GM18870 (cell line): ENCODE measurements around the gene NSL1.
"Not testable (repeated sequence)": the region's sequence is repeated elsewhere in the genome, so short reads cannot be mapped to it uniquely, and the experiment has no call there.

Experiments used
- ATAC-seq: cut with Tn5 transposase; IDR thresholded peaks from one replicate; pipeline ENCODE4 v1.9.1; 2021; ENCODE audit warnings: moderate library complexity; ENCODE audit not compliant: unreplicated experiment

The NSL1 gene

DNA sequence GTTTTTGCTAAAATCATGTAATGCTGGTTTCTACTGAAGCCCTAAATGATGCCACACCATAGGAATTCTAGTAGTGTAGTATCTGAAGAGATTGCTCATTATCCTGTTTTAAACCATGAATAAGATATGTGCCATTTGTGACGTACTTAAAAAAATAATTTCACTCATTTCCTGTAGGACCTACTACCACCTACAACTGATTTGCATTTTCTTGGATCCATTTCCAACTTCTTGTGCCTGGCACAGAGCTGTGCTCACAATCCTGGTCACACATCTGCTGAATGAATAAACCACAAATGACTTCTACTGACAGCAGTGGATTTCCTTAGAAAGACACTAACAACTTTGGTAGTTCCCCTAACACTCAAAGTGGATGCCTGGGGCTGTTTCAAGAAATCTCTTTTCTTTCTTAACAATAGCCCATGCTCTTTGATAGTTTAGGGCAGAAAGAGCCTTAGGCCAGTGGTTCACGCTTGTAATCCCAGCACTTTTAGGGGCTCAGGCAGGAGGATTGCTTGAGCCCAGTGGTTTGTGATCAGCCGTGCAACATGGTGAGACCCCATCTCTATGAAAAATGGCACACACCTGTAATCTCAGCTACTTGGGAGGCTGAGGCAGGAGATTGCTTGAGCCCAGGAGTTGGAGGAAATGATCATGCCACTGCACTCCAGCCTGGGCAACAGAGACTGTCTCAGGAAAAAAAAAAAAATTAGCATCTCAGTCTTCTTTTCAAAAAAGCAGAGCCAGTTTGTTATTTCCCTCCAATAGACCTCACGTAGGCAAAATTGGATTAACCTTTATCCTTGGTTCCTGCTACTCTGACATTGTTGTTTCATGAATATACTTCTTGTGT lies 78.9 kb downstream of the NSL1 start:
- ATAC-seq, result no peak

DNA sequence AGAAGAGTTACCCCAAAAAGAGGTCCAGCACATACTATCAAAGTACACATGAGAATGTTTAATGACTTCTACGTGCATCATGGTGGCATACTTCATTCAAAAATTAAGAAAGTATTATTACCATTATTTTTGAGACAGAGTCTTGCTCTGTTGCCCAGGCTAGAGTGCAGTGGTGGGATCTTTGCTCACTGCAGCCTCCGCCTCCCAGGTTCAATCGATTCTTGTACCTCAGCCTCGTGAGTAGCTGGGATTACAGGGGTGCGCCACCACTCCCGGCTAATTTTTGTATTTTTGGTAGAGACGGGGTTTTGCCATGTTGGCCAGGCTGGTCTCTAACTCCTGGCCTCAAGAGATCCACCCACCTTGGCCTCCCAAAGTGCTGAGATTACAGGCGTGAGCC lies 79.6 kb downstream of the NSL1 start:
- ATAC-seq, result not testable (repeated sequence)

DNA sequence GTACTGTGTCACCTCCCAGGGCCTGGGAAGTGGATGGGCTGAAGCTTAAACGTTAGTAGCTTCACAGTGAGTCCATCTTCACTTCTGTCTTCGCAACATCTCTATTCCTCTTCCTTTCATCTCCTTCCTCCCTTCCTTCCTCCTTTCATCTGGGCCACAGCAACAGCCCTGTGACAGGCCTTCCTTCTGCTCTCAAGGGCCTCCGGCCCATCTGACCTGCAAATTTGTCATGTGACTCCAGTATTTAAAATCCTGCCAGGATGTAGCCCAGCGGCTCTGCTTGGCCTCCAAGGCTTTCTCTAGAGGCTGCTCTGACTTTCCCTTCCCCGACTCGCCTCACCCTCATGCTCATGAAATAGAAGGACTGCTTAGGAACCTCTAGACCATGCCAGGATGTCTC lies 81.0 kb downstream of the NSL1 start:
- ATAC-seq, result no peak

DNA sequence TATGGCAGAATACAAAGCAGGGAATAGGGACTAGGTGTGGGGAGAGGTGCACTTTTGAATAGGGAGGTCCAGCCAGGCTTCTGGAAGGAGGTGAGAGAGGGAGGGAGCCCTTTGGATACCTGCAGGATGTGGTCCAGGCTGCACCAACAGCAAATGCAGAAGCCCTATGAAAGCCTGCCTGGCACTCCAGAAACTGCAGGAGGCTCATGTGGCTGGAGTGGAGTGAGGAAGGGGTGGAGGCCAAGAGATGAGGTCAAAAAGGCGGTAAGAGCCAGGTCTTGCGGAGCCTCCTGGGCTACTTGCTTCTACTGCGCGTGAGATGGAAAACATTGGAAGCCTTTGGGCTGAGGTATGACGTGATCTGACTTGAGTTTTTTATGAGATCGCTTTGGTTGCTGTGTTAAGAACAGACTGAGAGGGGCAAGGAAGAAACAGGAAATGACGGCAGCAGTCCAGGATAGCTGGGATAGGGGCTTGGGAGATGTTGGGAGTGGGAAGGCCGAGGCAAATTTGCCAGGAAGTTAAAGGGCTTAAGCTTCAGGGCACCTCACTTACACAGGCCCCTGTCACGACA lies 87.5 kb downstream of the NSL1 start:
- ATAC-seq, result no peak

DNA sequence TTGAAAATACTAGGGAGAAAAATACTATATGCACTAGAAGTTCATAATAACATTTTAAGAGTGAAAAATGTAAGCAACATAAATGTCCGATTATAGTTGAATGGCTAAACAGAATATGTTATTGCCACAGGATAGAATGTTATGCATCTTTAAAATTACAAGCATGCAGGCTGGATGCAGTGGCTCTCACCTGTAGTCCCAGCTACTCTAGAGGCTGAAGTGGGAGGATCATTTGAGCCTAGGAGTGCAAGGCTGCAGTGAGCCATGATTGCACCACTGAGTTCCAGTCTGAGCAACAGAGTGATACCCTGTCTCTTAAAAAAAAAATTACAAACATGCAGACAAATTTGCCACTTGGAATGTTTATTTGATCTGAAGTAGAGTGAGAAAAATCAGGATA lies 88.9 kb downstream of the NSL1 start:
- ATAC-seq, result no peak

DNA sequence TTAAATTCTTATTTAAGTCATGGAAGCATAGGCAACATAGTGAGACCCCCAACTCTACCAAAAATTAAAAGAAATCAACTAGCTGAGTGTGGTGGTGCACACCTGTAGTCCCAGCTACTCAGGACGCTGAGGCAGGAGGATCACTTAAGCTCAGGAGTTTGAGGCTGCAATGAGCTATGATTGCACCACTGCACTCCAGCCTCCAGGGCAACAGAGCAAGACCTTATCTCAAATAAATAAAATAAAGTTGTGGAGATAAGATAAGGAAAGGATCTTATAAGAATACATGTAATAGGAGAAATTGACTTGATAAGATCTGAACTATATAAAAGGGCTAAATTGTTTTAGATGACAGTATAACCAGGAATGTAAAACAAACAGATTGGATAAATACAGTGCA lies 89.7 kb downstream of the NSL1 start:
- no peak for ATAC-seq

DNA sequence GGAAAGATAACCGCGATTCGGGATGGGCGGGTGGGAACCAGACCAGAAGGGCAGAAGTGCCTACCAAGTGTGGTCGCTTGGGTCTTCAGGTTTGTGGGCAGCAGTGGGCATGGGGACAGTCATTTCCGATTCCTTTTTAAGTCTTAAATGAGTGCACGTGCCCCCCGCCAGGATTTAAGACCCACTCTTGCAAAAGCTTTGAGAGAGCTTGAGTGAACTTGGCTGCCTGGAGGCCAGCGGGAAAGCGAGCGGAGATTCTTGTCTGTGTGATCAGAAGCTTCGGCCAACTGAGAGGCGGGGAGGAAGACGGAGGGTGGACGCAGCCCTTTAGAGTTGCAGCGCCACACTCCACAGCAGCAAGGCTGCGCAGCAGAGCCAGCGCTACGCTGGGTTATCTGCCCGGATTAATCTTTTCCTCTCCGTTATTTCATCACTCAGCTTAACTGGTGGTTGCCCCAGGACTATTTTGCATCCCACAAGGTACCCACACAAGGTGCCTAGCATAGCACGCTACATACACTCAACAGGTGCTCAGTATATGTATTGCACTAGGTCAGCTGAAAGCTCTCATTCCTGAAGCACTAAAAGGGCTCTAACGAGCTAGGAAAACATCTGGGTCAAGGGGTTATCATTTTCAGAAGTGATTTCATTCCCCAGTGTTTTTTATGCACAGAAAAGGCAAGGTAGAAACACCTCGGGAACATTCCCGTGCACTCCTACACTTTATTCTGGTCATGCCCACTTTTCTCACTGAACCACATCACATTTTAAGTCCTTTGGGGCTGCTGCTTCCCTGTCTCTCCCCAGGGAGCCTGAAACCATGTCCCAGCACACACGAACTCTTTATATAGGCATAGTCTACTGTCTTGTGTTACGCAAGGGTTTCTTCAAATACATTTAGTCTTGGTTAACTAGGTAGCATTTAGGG lies 90.4 kb downstream of the NSL1 start:
- peak; percentile 34 for ATAC-seq

DNA sequence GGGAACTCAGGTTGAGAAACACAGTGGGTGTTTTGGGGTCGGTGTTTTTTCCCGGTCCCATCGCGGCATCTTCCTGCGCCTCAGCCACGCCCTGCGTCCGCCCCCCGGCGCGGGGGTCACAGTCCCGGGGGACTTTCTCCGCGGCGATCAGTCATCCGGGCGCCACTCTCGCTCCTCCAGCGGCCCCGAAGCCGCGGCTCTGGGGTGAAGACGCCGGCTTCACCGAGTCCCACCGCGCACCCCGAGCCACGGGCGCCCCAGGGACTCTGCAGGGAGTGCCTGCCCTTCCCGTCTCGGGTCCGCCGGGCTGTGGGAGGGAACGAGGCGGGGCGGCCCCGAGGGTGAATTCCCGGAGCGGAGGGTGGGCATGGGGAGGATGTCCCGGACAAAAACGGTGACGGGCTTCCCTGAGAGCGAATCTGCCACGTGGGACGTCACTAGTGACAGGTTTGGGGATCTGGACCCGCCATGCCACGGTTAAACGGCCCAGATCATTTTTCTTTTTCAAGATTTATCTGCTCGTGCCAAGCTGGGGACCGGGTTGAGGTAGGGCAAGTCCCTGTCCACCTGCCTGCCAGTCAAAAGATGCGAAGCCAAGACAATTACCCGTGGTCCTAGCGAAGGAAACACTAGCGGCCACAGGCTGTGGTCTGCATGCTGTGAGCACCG lies 91.2 kb downstream of the NSL1 start:
- no peak for ATAC-seq

DNA sequence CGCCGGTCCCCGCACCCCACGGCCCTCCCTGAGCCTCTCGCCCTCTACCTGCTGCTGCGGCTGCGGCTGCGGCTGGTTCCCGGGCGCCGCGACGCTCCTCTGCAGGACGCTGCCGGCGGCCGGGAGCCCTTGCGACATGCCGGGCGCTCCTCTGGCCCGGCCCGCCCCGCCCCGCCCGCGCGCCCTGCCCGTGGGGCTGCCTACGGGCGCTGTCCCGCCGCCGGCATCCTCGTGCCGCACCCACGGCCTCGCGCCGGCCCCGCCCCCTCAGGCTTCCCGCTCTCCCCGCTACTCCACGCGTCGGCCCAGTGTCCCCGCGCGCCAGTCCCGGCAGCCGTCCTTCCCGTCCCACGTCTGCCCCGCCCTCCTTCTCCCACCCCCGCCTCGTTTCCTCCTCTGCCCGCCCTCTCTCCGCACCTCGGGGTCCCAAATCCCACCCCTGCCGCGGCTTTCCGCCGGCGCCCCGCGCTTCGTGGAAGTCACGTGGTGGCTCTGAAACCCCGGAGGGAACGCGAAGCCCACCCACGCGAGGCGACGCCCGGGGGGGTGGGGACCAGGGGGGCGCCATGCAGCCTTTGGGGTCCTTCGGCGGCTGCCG lies 91.9 kb downstream of the NSL1 start, which contains the start of gene BATF3:
Gene BATF3 (minus strand): TSS at position 216 of the 598 bp plus-strand sequence. CDS start 78 bp downstream, at position 138.
- ATAC-seq, result no peak

DNA sequence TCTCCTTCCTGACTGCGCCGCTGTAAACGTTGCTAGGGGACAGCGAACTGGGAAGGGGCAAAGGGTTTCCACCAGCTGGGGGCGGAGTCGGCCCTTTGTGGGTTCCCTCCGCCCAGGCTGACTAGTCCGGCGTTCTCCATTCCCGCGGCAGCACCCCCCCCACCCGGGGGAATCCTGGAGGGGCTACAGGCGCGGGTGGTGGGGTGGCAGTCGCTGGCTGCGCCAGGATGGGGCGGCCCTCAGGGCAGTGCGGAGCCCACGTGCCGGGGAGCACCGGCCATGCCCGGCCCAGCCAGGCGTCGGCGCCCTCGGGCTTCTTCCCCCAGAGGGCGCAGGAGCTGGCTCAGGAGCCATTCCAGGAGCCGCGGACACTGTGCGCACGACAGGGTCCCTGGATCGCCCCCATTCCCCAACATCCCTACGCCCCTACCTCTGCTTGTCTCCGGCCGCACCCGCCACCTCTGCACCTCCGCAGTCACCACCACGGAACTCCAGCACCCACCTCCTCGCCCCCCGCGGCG lies 92.4 kb downstream of the NSL1 start:
- ATAC-seq, result no peak

DNA sequence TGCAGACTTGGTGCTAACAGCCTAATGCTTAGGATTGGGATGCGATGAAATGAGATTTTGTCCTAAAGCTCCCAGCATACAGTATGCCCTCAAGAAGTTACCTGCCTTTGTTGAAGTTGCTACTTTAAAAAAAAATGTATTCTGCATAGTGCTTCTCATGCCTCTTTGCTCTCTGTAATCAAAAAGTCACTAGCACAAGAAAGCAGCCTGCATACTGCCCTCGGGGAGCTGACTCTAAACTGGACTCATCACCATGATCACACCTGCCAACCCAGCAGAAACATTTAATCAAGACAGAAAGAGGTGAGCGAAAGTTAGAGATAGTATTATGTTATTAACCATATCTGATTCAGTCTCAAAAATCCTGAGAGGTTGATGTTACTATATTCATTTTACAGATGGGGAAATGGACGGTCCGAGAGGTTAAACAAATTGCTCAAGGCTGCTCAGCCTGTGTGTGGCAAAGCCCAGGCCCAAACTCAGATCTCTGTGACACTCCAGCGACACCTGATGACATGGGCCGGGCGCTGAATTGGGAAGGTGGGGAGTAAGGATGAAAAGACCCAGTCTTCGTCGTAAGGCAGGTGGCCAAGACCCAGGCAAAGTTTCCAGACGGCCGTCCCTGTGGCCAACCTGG lies 93.0 kb downstream of the NSL1 start:
- no peak for ATAC-seq

DNA sequence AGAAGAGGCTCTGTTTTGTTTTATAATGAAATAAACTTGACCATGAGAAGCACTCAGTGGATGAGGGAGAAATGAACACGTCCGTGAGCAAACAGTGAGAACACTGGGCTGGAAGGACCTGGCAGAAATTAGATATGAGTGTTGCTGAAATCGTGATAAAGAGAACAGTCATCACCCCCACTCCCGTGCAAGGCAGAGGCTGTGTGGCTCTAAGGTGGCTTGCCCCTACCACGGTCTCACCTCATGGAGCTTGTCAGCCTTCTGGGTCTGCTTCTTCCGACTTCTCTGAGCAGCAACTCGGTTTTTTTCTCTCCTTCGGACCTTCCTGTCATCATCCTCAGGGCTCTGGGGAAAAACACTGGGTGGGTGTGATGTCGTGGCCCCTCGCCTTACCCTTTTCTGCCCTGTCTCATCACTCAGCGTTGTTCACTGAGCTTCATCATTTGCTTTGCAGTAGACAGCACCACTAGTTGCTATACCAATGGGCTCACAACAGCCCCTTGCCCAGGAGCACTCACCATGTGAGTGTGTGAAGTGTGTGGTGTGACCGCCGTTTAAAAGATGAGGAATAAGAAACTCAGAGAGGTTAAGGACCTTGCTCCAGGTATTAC lies 94.8 kb downstream of the NSL1 start:
- no peak for ATAC-seq

DNA sequence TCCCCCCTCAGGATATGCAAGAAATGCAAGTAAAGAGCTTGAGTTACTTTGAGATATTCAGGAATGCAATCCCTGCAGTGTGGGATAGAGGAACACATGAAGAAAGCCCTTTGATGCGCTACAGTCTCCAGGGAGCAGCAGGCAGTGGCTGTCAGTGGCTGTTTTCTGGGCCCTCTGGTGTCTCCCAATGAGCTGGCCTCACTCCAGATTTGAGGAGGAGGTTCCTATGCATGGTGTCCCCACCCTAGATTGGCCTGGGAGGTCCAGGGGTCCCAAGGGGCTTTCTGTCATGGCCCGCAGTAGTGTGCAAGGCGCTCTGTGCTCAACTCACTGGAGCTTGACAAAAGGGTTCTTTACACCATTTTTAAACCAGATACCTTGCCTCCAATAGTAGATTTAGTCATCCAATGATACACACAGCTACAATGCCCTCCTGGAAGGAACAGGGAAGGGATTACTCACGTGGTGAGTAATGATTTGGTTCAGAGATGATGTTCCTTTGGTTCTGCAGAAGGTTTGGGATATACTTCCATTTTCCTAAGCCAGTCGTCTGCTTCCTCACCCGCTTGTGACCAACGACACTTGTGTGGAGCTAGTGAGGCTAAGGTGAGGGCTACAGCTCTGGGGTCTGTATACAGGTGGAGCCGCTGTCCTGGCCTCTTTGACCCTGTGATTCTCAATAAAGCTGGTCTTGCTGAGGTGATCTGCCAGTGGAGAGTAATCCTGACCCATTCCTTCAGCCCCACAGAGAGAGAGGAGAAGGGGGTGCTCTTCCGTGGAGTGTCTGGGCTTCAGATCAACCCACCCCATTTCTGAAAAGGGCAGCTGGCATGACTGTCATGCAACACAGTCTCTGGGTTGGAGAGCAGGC lies 98.6 kb downstream of the NSL1 start:
- no peak for ATAC-seq

DNA sequence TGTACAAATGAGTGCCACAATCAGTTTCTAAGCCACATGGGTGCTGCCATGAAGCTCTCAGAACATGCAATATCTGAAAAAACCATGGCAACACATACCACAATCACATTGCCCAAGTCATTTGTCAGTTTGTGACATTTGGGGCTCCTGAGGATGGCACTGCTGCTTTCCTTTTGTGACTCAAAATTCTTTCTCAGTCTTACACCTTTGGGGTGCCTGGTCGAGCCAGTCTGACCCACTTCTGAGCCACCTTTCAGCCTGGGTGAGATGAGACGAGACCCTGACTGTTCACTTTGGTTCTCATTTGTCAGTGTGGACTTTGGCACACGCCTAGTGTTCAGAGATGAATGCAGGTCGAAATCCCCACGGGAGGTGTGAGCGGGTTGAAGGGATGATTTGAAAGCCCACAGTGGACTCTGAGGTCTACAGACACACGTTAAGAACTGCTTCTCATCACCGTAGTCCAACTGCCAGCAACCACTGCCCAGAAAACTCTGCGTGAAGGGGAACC lies 100.0 kb downstream of the NSL1 start:
- peak; percentile 60 for ATAC-seq

DNA sequence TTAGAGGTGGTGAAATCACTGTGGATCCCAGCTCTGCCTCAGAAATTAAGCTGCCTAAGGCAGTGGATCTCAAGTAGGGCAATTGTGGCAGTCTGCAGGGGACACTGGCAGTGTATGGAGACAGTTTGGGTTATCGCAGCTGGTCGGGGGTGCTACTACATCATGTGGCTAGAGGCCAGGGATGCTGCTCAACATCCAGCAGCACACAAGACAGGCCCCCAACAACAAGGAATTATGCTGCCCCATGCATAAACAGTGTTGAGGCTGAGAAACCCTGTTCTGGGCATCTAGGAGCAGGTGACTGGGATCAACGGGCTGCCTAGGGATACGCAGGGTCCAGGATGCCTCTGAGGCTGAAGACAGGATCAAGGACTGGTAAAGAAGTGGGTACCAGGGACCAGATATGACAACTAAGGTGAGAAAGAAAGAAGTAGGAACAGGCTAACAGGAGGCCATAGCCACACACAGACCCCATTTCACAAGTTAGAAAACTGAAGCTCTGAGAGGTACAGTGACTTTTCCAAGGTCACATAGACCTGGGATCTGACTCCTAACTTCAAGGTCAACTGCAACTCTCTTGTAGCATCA lies 100.7 kb downstream of the NSL1 start:
- no peak for ATAC-seq

DNA sequence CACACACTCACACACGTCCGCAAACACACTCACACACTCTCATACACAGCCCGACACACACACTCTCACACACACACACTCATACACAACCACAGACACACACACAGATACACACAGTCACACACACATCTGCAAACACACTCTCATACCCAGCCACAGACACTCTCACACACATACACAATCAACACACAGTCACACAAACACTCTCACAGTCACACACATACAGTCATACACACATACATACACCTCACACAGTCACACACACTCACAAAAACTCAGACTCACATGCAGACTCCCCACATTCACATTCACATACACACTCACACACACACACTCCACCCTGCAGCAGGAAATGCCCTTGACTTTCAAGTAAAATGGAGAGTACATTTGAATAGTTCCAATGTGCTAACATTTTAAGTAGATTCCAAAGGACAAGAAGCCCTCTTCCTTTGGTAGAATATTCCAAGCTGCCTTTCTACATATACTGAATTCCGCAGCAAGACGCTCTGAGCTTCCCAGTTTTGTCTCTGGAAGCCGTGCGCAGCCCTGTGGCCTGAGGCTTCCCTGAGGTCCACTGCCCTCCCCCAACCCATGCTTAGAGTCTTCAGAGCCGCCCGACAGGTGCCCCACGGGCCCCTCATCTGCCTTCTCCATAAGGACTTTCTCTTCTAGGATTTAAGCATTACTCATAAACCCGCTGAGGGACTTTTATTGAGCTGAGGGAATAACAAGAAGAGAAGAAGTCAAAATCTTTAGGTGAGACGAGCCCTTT lies 101.6 kb downstream of the NSL1 start:
- ATAC-seq, result no peak

DNA sequence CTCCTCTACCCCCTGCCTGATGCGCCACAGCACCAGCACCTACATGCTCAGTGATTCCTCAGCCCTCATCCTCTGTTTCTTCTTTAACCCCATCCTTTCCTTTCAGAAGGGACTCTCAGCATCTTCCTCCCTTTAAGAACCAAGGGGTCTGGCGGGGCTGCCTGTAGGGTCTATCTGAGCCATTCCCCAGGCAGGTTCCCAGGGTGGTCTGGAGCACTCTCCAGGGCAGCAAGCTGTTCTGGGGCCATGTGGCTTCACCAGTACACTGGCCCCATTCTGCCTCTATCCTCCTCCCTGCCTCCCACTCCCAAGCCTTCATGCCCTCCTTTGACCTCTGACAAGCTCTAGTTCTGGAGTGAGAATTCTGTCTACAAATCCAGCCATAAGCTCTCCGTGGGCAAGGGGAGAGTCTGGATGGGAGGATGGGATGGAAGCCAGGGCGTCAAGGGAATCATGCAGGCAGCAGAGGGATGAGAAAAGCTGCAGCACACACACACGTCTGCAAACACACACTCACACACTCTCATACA lies 102.3 kb downstream of the NSL1 start:
- no peak for ATAC-seq
